ENCODE results near the gene MLEC.

MLEC gene

DNA sequence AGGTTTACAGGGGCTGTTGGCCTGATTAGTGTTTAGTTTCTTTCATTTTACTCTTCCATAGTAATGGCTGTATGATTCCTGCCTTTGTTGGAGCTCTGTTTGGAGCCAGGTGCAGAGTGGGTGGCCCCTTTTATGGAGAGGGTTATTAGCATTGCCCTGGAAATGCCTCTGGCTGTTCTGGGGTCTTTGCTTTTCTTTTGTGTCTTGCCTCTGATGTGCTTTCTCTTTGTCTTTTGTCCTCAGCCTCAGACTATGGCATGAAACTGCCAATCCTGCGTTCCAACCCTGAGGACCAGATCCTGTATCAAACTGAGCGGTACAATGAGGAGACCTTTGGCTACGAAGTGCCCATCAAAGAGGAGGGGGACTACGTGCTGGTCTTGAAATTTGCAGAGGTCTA is 6.9 kb downstream of the MLEC start:
- no peak for DNase-seq

DNA sequence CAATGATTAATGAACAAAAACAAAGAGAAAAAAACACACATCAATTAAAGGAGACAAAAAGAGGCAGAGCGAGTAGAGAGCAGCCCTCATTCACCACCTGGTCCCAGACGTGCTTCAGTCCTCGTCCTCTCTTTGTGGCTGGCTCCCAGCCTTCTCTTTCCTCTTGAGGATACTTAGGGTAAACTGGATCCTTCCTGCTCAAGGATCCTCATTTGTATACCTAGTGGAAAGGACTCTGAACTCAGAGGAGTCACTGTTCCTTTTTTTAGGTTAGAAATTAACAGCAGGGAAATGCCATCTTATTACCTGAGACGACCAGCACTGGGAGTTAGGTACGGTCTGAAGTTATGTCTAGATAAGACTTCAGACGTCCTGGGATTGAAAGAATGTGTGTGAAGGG is 9.7 kb downstream of the MLEC start:
- DNase-seq = no peak

DNA sequence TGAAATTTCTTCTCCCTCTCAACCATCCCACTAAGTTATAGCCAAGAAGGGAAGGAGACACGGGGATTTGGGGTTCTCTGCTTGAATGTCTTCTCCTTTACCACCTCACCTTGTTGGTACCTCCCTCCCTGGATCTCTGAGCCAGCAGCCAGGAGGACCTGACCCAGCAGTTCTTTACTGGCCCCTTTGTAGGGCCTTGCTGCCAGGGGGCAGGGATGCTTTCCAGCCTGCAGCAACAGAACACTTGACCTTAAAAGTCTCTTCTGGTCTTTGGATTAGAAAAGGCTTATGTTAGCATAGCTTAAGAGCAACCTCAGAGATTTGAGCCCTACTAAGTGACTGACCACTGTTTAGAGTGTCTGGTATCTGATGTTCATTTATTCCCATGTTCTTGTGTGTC is 10.4 kb downstream of the MLEC start:
- no peak for DNase-seq

- DNase-seq = no peak
Measured at GRCh38 chr12:120698665-120699064, 11.7 kb downstream of the MLEC start.

- DNase-seq = no peak
Measured at GRCh38 chr12:120699553-120699952, 12.6 kb downstream of the MLEC start.

- no peak for DNase-seq
Measured at GRCh38 chr12:120700886-120701285, 13.9 kb downstream of the MLEC start.

DNA sequence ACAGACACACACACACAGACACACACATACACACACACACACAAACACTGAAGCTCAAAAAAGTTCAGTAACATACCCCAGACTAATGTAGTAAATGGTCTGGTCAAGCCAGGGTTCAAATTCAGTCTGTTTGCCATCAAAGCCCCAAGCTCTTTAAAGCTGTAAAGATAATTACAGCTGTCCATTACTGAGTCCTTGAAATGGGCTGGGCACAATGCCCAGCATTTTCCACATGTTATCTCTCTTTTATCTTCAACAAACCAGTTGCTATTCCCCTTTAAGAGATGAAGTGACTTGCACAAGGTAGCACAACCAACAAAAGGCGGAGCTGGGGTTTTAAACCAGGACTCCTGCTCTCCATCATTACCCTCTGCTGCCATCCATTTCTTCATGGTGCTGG is 15.7 kb downstream of the MLEC start:
- no peak for DNase-seq

DNA sequence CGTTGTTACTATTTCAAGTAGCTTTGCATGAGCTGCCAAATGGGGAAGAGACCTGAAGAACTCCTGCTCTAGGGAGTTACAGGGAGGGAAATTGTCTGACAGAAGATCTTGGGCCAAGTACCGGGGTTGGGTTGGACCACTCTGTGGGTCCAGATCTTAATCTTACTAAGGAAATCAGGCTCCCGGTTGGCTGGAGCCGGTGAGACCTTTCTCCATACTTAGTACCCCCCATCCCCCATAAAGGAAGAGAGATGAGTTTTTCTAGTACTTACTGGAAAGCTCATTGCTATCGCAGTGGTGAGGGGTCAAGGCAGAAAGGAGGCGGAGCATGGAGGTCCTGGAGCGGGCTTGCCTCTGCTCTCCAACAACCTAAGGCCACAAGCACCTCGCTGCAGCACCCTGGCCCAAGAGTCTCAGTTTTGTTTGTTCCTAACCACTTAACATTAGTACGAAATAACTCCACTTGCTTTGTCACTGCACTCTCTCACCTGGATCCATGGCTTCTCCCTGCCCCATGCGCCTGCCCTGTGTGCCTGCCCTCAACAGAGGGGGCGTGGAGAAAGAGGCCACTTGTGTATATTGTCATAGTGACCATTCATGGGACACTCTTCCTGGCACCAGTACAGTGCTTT is 16.5 kb downstream of the MLEC start:
- no peak for DNase-seq

GRCh38 chr12:120705618-120706017 is 18.7 kb downstream of the MLEC start:
- DNase-seq = no peak

GRCh38 chr12:120706029-120706428 is 19.1 kb downstream of the MLEC start:
- no peak for DNase-seq

DNA sequence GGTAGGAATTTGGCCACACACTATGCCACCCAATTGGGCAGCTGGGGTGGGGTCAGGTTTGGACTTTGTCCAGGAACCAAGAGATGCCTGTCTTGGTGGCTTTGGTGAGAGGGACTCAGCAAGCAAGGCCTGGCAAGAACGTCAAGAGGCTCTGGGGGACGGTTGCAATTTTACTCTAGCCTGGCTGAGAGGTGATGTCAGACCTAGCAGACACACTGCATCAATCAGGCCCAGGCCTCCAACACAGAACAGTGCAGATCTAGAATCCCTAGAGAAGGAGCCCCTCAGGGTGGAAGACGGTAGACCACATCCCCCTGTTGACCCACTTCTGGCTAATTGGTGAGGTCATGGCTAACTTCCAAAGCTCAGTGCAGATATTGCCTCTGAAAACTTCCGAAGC is 21.7 kb downstream of the MLEC start:
- DNase-seq = no peak

DNA sequence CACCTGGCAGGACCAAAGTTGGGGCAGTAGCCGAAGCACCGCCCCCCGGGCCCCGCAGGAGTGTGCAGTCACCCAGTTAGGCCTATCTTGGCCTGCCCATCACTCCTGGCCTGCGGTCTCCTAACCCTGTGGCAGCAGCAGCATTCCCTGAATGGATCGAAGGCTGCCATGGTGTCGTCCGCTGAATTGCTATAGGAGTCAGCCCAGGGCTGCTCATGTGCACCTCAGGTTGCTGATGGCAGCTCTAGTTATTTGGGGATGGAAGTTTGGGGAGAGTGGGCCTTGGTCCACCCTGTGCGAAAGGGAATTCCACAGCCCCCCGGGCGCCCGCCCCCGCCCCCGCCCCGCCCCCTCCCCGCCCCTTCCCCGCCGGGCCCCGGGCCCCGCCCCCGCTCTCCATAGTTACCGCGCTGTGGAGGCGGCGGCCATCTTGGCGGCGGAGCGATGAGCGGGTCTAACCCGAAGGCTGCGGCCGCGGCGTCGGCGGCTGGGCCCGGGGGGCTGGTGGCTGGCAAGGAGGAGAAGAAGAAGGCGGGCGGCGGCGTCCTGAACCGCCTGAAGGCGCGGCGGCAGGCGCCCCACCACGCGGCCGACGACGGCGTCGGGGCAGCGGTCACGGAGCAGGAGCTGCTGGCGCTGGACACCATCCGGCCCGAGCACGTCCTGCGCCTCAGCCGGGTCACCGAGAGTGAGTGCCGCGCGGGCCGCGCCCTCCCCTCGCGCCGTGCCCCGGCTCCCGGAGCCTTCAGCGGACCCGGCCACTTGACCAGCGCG is 23.3 kb downstream of the MLEC start, which contains the start of gene UNC119B:
UNC119B (plus strand) TSS at position 428 of the 774 bp plus-strand sequence; CDS start at position 445, 17 bp downstream.
- DNase-seq = peak; percentile 67

DNA sequence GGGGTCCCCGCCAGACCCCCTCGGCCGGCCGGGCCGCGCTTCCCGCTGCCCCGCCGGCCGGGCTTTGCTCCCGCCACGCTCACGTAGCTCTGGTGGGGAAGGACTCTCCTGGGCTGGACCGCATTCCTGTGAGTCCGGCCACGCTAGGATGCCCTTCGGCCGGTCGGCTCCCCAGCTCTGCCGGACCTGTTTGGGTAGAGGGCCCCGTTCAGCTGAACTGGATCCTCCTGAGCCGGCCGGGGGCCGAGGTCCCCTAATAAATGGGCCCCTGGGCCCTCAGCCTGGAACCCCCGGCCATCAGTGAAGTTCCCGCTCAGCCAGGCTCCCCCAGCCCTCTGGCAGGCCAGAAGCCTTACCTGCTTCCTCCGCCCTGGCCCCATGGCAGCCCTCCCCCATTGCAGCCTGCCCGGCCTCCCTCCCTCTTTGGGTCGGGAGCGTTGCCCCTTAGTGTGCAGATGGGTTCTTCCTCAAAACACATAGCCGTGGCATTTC is 23.9 kb downstream of the MLEC start:
- DNase-seq = no peak

DNA sequence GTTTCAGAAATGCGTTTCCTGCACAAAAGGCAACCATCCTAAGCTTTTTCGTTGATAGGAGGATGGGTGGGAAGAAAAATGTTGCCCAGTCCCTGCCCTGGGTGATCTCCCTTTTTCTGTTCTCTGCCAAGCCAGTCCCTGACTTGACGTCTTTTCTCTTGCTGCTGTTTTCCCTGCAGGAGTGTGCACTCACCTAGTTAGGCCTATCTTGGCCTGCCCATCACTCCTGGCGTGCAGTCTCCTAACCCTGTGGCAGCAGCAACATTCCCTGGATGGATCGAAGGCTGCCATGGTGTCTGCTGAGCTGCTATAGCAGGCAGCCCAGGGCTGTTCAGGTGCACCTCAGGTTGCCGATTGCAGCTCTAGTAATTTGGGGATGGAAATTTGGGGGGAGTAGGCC is 24.5 kb downstream of the MLEC start:
- DNase-seq = no peak

DNA sequence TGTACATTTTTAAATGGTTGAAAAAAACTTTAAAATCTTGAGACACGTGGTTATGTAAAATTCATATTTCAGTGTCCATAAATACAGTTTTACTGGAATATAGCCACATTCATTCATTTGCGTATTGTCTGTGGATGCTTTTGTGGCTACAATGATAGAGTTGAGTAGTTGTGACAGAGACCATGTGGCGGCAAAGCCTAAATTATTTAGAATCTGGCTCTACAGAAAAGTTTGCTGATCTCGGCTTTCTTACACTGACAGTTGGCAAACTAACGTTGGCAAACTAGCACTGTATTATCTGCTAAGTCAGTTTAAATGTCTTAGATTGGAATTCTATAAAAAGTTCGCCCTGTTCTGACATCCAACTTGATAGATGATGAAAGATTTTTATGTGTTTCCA is 25.7 kb downstream of the MLEC start:
- no peak for DNase-seq

- peak; percentile 54 for DNase-seq
Measured at GRCh38 chr12:120713861-120714482, 27.0 kb downstream of the MLEC start.

- DNase-seq = no peak
Measured at GRCh38 chr12:120718055-120718454, 31.1 kb downstream of the MLEC start.

- no peak for DNase-seq
Measured at GRCh38 chr12:120719072-120719471, 32.1 kb downstream of the MLEC start.

DNA sequence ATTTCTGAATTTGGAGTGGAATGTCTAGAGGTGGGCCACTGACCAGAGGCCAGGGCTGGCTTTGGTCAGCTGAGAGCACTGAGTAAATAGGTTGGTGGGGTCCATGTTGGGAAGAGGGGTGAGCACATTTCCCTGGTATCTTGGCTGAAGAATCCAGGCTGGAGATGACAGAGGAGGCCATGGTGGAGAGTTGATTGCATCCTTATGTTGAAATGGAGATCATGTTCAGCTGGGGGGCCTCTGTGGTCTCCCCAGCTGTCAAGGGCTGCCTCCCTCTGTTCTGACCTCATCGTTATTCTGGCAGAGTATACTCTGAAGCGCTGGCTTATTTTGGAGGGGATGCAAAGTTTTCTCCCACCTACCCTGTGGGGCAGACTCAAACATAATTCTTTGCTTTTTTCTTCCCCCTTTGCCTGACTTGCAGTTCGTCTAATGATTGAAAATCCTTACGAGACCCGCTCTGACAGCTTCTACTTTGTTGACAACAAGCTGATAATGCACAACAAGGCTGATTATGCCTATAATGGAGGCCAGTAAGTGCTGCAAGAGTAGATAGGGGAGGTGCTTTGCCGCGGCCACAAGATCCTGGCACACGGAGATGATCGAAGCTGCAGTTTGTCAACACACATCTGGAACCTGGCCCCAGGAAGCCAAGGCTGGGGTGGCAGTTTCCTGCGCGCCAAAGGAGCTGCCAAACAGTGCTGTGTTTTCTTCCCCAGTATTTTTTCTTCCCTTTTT is 32.7 kb downstream of the MLEC start:
- DNase-seq = no peak

DNA sequence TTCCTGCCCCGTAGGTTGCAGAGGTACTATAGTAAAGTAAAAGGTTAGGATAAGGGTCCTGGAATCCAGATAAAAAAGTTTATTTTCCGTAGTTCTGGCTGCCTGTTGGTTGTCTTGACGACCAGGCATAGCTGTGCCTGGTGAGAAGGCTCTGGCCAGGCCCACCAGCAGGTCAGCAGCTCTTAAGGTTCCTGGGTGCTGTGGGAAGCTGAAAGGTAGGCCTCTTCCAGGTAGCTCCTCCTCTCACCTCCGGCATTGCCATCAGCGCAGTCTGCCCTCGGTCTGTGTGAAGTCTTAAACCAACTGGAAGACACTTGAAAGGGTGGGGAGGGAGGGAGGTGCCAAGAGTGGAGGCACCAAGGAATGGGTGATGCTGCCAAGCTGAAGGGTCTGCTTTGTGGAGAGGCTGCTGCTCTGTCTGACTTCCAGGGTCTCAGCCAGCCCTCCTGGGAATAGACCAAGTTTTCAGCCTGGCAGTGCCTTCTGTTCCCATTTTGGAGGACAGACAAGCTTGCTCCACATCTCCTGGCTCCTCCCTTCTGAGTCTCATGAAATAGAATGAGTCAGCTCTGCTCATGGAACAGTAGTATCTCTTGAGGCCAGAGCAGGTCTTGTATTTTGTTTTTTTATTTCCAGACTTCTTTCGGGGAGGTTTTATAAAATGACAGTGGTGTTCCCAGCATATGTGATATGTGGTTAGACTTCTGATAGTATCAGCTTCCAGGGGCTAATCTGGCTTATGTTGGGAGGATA is 33.5 kb downstream of the MLEC start:
- no peak for DNase-seq

- no peak for DNase-seq
Measured at GRCh38 chr12:120720987-120721801, 34.2 kb downstream of the MLEC start.

DNA sequence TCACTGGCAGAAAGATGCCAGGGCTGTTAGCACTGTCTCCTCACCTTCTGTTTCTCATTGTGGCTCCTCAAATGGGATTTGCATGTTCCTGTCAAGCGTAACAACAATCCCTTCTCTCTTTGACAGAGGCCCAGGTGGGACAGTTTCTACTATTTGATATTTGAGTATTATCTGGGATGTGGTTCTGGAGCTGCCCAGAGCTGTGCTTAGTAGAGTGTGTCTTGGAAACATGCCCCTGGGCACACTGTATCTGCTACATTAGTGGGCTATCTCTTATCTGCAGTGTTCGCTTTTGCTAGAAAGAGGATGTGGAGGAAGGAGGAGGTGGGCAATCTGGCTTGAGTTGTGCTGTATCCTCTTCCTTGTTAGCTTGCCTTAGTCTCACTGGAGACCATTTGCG is 34.9 kb downstream of the MLEC start:
- DNase-seq = no peak
